GM19099 (cell line): Measurements from ENCODE around the gene GABRG3.

Experiments used
- POLR2A ChIP-seq: IDR thresholded peaks from 3 replicates; pipeline ENCODE4 v1.6.1; 2011; ENCODE audit warnings: low read depth; ENCODE audit not compliant: insufficient read length; ENCODE audit errors: extremely low read depth

Gene GABRG3

GRCh38 chr15:27396521-27396920 is 425.5 kb downstream of the GABRG3 start:
- no peak for TF ChIP-seq POLR2A

- no peak for TF ChIP-seq POLR2A
These were observed 426.0 kb downstream of the GABRG3 start for GRCh38 chr15:27396996-27397395.

- TF ChIP-seq POLR2A, result no peak
These were observed 427.7 kb downstream of the GABRG3 start for GRCh38 chr15:27398631-27399161.

GRCh38 chr15:27399241-27399640 is 428.3 kb downstream of the GABRG3 start:
- no peak for TF ChIP-seq POLR2A

- TF ChIP-seq POLR2A, result no peak
These were observed 430.5 kb downstream of the GABRG3 start for GRCh38 chr15:27401471-27401870.

- TF ChIP-seq POLR2A, result no peak
These were observed 437.4 kb downstream of the GABRG3 start for GRCh38 chr15:27408428-27408827.

GRCh38 chr15:27410996-27411605 is 440.1 kb downstream of the GABRG3 start:
- no peak for TF ChIP-seq POLR2A

GRCh38 chr15:27412415-27412814 is 441.4 kb downstream of the GABRG3 start:
- no peak for TF ChIP-seq POLR2A

- no peak for TF ChIP-seq POLR2A
These were observed 443.3 kb downstream of the GABRG3 start for GRCh38 chr15:27414168-27414870.

GRCh38 chr15:27418726-27419125 is 447.7 kb downstream of the GABRG3 start:
- no peak for TF ChIP-seq POLR2A

- TF ChIP-seq POLR2A, result no peak
These were observed 452.0 kb downstream of the GABRG3 start for GRCh38 chr15:27422997-27423396.

- no peak for TF ChIP-seq POLR2A
These were observed 455.8 kb downstream of the GABRG3 start for GRCh38 chr15:27426805-27427204.

- TF ChIP-seq POLR2A, result no peak
These were observed 456.3 kb downstream of the GABRG3 start for GRCh38 chr15:27427276-27427675.

GRCh38 chr15:27428151-27428550 is 457.2 kb downstream of the GABRG3 start:
- no peak for TF ChIP-seq POLR2A

GRCh38 chr15:27429577-27429976 is 458.6 kb downstream of the GABRG3 start:
- no peak for TF ChIP-seq POLR2A

GRCh38 chr15:27433604-27434003 is 462.6 kb downstream of the GABRG3 start:
- TF ChIP-seq POLR2A, result no peak
